Stimulated activated CD4-positive, alpha-beta T cell treated with anti-CD3 and anti-CD28 coated beads, TNF-alpha, amount 100 ng/mL, for 4 hours (primary cell): ENCODE results near the gene IGFBP3.

Source experiments
- DNase-seq, 3 experiments: peaks; one replicate each; pipeline ENCODE4 v3.0.0-alpha.2; 2020; ENCODE audit warnings: low read depth in 3 of 3

IGFBP3 gene

GRCh38 chr7:45923290-45923689 lies 2.2 kb upstream of the IGFBP3 start:
- DNase-seq, result peak in 1 of 3 experiments; percentile 17

DNA sequence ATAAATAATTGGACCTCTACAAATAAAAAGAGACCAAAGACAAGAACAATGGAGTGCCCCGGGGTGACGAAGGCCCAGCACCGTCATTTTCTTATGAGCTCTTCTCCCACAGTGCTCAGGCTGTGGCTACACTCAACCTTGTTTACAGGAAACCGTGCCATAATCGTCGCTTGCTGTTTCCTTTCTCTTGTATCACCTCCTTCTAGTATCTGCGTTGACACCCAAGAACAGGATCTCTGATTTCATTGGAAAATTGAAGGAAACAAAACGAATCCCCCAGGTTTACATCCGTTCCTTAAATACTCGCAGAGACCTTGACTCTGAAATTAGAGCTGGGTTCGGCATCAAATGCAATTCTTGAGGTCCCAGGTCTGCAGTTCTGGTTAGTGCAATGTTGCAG lies 1.7 kb upstream of the IGFBP3 start:
- no peak for DNase-seq

DNA sequence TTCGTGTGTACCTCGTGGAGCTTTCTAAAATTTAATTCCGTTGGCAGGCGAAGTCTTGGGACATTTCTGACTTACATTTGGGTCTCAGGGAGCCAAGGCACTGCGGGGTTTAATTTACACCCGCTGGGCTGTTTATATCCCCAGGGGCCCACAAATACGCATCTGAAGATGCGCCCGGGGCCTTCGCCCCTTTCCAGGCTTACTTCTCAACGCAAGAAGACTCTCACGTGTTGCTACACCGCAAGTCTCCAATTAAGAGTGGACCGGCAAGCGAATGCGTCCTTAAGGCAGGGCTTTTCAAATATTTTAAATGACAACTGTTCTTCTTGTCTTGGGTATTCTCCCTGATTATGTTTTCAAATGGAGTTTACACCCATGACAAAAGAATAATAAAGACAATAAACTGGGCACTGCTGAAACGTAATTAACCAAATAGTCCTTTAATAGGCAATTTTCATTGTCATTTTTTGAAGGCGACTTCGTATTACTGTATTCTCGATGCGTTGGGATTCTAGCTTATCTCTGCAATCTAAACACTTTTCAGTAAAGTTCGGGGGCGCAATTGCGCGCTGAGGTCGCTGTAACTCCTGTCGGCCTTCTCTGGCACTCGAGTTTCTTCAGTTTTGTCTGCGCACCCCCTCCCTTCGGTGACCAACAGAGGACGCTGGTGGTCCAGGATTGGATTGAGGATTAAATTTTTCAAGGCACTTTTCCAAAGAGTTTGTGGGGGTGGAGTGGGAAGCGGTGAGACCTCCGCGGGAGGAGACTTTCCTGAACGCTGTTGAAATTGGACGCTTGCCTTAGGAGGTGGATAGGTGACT lies 837 bp upstream of the IGFBP3 start:
- DNase-seq, result no peak

DNA sequence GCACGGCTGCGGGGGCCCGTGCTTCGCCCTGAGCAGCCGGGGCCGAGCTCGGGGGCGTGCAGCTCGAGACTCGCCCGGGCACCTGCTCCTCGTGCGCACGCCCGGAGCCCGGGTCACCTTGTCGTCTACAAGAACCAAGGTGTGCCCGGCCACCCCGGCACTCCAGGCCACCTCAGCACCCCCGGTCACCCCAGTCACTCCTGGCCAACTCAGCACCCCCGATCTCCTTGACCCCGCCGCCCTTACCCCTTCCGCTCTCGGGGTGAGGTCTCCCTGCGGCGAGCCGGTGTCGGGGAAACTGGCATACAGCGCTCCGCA lies 268 bp upstream of the IGFBP3 start:
- no peak for DNase-seq

GRCh38 chr7:45919993-45920459 lies 1.0 kb downstream of the IGFBP3 start:
- no peak for DNase-seq

GRCh38 chr7:45919231-45919784 lies 1.8 kb downstream of the IGFBP3 start:
- no peak for DNase-seq

DNA sequence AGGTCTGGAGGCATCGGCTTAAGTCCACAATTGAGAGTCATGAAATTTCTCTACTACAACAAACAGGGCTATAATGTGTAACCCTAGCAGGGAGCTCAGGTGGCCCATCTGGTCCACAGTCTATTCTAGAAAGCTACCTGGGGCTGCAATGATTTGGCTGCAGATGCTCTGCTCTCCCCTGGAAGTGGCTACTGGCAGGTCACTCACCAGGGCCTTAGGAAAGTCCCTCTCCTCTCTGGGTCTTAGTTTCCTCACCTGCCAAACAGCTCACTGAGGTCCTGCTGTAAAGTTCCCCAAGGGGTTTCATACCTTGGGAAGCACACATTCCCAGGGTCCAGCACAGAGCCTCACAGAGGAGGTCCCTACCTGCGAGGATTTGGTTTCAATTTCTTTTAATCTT lies 2.5 kb downstream of the IGFBP3 start:
- DNase-seq, result no peak

GRCh38 chr7:45917658-45918057 lies 3.4 kb downstream of the IGFBP3 start:
- peak; percentile 43 to 64 (median 50) for DNase-seq

DNA sequence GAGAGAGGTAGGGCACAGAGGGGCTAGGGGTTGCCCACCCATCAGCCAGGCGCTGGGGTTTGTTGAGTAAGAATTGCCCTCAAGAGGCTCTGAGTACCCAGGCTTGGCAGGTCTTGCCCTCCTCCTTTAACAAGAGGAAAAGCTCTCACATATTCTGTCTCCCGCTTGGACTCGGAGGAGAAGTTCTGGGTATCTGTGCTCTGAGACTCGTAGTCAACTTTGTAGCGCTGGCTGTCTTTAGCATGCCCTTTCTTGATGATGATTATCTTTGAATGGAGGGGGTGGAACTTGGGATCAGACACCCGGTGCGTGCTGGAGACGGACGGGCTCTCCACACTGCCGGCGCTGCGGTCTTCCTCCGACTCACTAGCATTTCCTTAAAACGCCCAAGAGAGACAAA lies 4.0 kb downstream of the IGFBP3 start:
- DNase-seq, result no peak

GRCh38 chr7:45915606-45916005 lies 5.5 kb downstream of the IGFBP3 start:
- no peak for DNase-seq

DNA sequence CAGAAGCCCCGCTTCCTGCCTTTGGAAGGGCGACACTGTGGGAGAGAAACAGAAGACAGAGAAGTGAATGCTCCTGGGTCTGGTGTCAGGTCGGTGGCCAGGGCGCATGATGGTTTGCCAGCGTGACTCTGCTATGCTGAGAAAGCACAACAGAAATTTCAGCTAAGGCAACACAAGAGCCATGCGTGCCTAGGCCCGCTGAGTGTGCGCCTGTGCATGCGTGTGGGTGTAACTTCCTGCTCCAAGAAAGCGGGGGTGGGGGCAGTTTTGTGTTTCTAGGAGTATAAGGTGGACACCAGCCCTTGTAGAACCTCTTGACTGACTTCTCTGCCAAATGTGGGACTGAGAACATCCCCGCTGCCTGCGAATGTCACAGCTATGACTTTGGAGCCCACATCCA lies 6.2 kb downstream of the IGFBP3 start:
- no peak for DNase-seq

- no peak for DNase-seq
These were observed 8.1 kb downstream of the IGFBP3 start for GRCh38 chr7:45912972-45913371.

DNA sequence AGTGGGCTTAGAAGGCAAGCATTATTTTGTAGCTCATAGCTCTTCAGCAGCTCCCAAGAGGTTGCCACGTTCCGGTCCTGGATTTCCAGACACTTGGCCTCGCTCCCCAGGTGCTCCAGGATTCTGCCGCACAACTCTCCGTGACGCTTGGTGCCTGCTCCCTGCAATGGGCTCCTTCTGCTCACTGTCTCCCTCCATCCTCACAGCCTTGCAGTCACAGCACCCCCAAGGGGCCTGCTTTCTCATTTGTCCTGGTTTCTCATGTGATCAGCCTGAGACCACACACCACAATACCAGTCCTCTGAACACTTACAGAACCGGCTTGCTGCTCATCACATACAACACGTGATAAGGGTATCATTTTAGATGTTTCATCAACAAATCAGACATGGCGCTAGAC lies 9.8 kb downstream of the IGFBP3 start:
- DNase-seq, result no peak

- no peak for DNase-seq
These were observed 10.2 kb downstream of the IGFBP3 start for GRCh38 chr7:45910855-45911254.

DNA sequence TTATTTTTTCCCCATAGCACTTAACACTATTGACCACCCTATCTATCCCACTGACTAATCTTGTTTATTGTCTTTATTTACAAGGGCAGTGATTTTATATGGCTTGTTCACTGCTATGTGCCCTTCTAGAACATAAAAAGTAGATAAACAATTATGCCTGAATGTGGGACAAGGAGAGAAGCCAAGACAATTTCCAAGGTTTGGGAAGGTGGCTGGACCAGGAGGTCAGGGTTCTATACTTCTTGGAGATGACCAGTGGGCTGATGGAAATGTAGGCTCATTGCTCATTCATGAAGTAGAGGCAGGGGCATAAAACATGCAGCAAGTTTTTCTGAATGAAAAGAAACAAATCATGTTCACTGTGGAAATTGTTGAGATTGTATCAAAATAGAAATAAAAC lies 11.5 kb downstream of the IGFBP3 start:
- no peak for DNase-seq

GRCh38 chr7:45902820-45903219 lies 18.3 kb downstream of the IGFBP3 start:
- DNase-seq, result no peak

- DNase-seq, result no peak
These were observed 19.5 kb downstream of the IGFBP3 start for GRCh38 chr7:45901566-45901965.

DNA sequence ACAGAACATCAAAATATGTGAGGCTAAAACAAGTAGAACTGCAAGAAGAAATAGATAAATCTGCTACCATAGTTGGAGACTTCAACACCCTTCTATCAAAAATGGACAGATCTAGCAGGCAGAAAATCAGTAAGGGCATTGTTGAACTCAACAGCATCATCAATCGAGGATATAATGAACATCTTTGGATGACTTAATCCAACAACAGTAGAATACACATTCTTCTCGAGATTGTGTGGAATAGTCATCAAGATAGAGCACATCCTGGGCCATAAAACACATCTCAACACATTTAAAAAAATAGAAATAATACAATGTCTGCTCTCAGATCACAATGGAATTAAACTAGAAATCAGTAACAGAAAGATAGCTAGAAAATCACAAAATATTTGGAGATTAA lies 22.9 kb downstream of the IGFBP3 start:
- DNase-seq, result no peak

DNA sequence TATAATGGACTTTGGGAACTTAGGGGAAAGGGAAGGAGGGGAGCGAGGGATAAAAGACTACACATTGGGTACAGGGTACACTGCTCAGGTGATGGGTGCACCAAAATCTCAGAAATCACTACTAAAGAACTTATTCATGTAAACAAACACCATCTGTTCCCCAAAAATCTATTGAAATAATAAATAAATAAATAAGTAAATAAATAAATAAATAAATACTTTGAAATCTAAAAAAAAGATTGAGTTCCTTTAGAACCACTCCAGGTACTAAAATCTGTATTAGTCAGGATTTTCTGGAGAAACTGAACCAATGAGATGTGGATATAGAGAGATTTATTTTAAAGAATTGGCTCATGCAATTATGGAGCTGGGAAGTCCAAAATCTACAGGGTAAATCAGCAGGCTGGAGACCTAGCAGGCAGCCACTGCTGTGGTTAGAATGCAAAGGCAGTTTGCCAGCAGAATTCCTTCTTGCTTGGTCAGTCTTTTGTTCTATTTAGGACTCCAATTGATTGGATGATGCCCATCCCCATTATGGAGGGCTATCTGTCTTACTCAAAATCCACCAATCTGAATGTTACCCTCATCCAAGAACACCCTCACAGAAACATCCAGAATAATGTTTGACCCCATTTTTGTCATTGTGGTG lies 23.9 kb downstream of the IGFBP3 start:
- DNase-seq, result no peak

GRCh38 chr7:45894665-45895062 lies 26.4 kb downstream of the IGFBP3 start:
- DNase-seq, result no peak

GRCh38 chr7:45893996-45894664 lies 26.9 kb downstream of the IGFBP3 start:
- no peak for DNase-seq

DNA sequence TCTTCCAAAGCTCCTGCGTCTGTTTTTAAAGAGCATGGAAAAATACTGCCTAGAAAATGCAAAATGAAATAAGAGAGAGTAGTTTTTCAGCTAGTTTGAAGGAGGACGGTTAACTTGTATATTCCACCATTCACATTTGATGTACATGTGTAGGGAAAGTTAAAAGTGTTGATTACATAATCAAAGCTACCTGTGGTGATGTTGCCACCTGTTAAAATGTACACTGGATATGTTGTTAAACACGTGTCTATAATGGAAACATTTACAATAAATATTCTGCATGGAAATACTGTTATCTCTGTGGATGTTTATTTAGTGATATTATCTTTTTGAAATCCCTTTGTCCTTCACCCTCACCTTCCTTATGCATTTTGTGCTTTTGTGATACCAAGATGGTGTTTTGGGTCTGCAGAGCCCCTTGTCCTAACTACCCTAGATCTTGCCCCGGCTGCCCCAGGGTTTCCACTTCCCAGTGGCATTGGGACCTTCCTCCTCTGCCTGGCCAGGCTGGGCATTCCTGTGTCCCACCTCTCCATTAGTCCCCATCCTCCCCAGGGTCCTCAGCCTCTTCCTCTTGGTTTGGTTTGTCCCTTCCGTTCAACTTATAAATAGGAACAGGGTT lies 27.6 kb downstream of the IGFBP3 start:
- no peak for DNase-seq
